SK-N-MC (cell line): ENCODE results near the gene HPSE.

Experiments used
- EZH2 ChIP-seq: fragments of 200-600 bp; sonication (generic); IDR thresholded peaks from one replicate; pipeline ENCODE4 v1.6.1; 2017; ENCODE audit warnings: antibody characterized with exemption
- POLR2AphosphoS5 ChIP-seq: IDR thresholded peaks from 2 replicates; pipeline ENCODE4 v1.6.1; 2012; ENCODE audit warnings: mild to moderate bottlenecking, low read depth, low read length, borderline replicate concordance

- TF ChIP-seq EZH2 (no peak), POLR2AphosphoS5 (no peak)
Observed at GRCh38 chr4:83378419-83378818, 43.8 kb upstream of the HPSE start.
